C1 segment of cervical spinal cord (tissue), 14 donors: Measurements from ENCODE around the gene ADAD2.
A peak's percentile ranks its signal among the peaks of the same experiment; 100 is the strongest.

ENCODE experiments used
- DNase-seq, 14 donors: peaks; one replicate each; lab custom pipeline; 2025; lab: John Stamatoyannopoulos, UW

The ADAD2 gene

DNA sequence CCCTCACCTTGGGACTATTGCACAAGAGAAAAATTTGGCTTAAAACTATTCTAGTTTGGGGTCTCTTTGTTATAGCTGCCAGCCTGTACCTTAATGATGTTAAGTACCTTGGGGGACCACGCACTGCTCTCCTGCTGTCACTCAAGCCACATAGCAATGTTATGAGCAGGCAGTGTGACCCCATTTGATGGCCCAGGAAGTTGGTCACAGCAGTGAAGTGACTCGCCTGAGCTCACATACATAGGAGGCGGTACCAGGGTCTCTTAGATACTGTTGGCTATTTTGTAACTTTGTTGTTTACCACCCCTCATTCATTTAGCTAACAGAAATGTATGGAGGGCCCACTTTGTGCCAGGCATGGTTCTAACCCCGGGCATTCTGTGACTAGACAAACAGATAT, 32.5 kb downstream of the ADAD2 start:
- no peak for DNase-seq

DNA sequence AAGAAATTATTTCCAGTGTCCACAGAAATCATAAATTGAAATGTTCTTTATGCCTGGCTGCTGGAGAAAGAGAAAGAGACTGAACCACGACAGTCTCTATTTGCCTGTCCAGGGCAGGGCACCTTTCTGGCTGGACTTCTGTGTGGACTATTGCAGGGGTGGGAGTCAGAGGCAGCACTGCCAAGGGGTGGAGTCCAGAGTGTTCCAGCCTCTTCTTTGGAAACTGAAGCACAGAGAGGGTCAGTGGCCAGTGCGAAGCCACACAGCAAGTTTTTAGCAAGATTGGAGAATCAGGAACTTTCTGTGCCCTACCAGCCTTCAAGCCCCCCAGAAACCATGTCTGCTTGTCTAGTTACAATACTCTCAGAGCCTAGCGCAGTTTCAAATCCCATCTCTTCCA, 33.6 kb downstream of the ADAD2 start:
- DNase-seq, result no peak

DNA sequence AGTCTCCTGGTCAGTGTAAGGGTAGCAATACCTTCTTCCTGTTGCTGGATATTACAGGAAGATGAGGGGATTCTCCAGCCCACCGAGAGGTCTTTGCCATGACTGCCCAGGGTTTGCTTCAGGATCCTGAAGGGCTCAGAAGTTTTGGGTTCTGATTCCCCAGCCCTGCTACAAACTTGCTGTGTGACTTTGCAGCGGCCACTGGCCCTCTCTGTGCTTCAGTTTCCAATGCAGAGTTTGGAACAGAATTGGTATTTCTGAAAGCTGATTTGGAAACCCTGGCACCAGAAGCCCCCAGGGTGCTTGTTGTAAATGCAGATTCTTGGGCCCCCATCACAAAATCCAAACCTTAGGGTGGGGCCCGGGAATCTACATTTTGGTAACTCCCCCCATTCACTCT, 34.2 kb downstream of the ADAD2 start:
- DNase-seq, result no peak

DNA sequence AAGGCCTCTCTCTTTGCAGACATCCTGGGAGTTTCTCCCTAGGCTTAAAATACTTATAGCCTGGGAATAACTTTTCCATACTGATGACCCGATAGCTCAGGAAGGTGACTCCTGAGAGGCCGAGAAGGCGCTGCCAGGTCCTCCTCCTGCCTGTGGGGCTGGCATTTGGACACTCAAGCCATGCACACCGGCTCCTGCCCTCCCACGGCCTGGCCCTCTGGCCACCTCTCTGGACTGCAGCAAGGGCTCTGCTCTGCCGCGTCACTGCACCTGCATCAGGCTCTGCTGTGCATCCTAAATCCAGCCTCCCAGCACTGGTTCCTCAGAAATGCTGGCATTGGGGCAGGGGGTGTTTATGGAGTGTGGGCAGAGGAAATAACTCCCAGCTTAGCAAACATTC, 34.6 kb downstream of the ADAD2 start:
- DNase-seq, result no peak

DNA sequence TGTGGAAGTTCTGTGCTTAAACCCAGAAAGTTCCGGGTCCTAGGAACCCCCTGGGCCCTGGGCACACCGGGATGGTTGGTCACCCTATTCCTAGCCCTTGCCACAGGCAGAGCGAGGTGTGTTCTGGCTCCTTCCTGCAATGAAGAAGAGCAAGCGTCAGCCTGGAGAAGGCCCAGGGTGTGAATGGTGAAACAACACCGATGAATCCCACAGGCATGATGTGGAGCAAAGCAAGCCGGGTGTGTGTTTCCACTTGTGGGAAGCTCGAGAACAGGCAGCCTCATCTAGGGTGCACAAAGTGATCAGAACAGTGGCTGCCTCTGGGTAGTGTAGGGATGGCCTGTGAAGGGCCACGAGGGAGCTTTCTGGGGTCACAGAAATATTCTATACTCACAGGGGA, 35.1 kb downstream of the ADAD2 start:
- no peak for DNase-seq

DNA sequence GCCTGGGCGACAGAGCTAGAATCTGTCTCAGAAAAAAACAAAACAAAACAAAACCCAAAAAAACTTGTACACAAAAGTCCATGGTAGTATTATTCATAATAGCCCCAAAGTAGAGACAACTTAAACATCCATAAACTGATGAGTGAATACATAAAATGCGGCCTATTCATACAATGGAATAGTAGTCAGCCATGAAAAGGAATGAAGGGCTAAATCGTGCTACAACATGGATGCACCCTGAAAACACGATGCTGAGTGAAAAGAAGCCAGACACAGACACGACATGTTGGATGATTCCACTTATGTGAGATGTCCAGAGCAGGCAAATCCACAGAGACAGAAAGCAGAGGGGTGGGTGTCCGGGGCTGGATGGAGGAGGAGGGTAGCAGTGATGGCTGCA, 36.6 kb downstream of the ADAD2 start:
- no peak for DNase-seq

DNA sequence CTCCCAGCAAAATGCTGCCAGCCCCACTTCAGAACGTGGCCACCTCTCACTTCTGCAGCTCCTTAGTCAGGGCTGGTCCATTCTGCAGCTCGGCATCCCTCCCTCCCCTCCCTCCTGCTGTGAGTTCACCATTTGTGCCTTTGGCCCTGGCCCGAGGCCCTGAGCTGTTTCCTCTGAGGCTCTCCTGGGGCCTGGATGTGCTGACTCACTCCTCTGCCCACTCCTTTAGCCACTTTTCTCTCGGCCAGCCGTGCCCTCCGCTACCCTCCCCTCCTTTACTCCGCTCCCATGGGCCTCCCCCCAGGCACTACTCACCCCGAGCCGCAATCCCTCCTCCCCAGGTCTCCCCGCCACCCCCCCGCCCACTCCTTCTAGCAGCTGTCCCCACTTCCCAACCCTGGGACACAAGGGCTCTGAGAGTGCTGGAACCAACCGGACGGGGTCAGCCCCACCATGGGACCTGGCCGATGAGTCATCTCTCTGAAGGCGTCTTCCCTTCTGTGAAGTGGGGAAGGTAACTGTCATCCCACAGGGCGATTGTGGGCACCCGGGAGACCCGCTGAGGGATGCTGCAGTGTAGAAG, 37.4 kb downstream of the ADAD2 start:
- peak in 9 of 14 donors; percentile 6 to 84 (median 13) for DNase-seq

DNA sequence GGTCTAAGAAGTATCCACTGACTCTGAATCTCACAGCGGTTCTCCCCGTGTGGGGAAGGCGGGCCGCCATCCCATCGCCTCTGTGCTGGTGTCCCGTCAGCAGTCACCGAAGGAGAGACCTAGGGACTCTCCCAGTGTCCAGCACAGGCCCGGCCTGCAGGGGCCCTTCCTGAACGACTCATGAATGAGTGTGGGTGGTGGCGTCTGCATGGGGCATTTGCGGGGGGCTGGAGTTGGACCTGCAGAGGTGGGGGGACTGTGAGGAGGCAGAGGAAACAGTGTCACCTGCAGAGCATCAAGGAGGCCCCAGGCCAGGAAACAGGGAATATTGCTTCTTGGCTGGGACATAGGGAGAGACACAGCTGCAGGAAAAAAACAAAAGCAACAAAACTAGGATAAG, 38.5 kb downstream of the ADAD2 start:
- no peak for DNase-seq

DNA sequence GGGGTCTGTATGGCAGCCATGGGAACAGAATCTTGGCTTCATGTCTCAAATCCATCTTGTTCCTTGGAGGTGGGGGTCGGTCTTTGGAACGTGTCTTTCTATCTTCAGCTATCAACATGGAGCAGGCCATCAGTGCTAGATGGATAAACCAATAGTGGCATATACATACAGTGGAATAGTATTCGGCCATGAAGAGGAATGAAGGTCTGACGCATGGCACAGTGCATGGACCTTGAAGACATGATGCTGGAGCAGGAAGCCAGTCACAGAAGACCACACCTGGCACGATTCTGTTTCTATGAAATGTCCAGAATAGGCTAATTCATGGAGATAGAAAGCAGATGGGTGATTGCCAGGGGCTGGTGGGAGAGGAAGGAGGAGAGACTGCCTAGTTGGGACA, 41.1 kb downstream of the ADAD2 start:
- no peak for DNase-seq

DNA sequence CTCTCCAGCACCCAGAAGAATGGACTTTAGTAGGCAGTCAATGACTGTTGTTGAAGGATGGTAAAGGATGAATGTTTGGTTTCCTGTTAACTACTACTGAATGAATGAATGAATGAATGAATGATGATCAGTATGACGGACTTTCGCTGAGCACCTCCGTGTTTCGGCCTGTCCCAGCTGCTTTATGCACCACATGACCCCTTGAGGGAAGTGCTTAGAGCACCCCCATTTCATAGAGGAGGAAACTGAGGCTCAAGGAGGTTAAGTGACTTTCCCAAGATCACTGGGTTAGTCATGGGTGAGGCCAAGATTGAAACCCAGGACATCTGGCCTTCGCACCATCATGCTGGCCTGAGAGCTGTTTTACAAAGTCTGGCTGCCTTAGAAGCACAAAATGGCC, 42.0 kb downstream of the ADAD2 start:
- DNase-seq, result no peak

DNA sequence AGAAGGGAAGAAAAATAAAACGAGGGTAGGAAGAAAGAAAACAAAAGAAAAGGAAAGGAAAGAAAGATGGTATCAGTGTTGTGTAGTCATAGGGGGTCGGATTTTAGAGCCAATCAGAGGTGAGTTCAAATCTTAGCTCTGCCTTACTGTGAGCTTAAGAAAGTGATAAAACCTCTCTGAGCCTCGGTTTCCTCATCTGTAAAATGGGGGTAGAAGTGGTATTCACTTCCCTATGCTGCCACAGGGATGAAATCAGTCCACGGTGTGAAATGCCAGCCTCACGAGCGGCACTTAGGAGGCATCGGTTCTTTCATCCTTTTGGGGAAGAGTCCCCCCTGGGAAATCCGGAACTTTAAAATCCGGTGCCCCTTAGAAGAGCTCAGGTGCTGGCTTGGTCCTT, 42.8 kb downstream of the ADAD2 start:
- no peak for DNase-seq

DNA sequence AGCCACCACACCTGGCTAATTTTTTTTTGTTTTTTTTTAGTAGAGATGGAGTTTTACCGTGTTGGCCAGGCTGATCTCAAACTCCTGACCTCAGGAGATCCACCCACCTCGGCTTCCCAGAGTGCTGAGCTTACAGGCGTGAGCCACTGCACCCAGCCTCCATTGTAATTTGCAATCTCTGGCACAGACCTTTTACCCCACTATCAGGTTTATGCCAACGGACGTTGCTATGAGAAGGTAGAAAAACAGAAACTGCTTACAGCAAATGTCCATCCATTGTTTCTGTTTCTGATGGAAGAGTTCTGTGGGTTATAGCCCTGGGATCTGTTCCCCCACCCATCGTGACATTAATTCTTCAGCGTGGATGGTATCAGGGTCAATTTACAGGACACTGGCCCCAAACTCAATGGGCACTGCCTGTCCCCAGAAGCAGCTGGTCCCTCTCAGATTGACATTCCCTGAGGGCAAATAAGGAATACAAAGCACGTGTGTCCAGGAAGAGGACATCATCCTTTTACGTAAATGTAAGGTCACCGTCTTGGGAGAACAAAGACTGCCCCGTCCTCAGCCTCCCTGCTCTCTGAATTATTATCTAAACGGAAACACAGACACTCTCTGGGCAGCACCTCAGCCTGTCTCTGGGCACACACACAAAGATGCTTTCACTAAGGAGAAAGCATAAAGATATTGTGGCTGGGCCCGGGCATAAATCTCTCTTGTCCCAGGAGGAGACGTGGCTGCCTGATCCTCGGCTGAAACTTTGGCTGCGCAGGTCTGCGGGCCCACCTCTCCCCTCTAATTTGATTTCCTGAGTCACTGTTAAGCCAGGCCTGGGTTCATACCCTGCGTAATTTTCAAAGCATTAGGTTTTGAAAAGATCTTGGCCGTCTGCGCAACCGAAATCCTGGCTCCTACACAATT, 43.6 kb downstream of the ADAD2 start:
- peak in 1 of 14 donors; percentile 6 for DNase-seq

DNA sequence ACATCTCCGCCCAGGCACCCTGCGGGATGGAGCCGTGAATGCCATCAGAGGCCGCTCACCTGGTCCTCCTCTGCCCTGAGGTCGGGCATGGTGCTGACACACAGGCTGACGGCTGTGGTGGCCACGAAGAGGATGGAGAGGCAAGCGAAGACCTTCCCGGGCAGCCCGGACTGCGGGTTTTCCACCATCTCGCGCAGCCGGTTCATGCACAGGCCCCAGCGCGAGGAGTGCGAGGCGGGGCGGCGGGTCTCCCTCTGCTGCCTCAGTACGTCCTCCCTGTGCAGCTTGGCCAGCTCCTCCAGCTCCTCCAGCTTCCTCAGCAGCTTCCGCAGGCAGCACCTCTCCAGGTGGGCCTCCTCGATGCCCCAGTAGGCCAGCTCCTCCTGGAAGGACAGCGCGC, 45.7 kb downstream of the ADAD2 start:
- DNase-seq, result no peak

DNA sequence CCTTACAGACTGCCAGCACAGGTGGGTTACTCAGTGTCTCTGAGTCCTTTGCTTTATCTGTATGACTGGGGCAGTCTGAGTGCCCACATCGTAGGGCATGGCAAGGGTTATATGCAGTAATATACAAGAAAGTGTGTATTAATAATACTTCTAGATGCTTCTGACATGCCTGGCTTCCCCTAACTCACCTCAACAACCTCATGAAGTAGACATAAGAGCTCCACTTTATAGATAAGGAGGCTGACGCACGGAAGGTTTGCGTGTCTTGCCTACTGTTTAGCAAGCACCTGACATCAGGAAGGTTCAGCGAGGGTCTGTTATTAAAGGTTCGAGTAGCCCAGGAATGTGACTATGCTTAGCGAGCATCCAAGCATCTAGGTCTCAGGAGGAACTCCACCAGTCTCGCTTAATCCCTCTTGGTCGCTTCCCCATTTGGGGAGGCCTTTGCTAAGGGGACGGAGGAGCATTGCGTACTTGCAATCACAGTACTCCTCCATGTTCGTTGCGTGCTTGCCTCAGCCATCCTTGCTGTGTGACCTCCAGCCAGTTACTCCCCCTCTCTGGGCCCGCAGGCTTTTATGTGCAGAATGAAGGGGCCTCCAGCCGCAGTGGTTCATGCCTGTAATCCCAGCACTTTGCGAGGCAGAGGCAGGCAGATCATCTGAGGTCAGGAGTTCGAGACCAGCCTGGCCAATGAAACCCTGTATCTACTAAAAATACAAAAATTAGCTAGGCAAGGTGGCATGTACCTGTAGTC, 47.2 kb downstream of the ADAD2 start:
- no peak for DNase-seq

DNA sequence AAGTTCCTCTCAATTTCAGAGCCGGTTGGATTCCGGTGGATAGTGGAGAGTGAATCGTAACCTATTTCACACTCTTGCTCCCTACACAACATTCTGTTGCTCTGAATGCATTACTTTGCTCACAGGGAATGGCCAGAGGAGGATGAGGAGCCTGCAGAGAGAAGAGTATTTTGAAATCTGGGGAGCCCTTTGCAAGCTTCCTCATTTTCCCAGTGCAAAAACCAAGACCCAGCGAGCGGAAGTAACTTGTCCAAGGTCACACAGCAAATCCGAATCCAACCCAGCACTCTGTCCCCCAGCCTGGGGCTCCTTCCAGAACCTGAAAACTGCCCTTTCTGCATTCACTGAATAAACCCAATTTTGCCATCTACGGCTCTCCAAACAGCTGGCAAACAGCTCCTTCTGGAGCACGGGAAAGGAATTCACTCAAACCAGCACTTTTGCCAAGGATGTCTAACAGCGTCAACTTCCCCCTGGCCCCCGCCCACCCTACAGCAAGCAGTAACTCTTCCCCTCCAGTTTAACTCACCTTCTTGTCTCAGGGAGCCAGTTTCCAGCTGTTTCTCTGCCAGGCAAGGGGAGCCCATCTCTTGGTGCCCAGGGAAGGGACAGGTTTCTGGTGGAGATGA, 48.3 kb downstream of the ADAD2 start:
- DNase-seq, result peak in 1 of 14 donors; percentile 1

DNA sequence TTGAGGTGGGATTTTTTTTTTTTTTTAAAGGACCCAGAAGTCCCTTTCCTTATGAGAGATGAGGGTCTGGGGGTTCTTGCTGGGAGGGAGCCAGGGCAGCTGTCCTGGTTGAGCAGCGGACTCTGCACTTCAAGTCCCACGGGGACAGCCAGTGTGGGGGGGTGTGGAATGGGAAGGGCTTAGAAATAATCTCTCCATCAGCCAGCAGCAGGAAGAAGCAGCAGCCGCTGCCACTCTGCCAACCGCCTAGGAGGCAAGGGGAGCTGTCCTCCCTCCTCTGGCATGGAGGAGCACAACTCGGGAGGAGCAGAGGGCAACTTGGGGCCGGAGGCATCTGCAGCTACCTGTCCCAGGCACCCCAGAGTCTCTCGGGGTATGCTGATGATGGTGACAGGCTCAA, 49.0 kb downstream of the ADAD2 start, which contains the start of gene KCNG4:
TSS of gene KCNG4 (minus strand) at position 104 of the 400 bp plus-strand sequence. CDS start 2,527 bp downstream, outside the sequence.
- DNase-seq, result no peak

DNA sequence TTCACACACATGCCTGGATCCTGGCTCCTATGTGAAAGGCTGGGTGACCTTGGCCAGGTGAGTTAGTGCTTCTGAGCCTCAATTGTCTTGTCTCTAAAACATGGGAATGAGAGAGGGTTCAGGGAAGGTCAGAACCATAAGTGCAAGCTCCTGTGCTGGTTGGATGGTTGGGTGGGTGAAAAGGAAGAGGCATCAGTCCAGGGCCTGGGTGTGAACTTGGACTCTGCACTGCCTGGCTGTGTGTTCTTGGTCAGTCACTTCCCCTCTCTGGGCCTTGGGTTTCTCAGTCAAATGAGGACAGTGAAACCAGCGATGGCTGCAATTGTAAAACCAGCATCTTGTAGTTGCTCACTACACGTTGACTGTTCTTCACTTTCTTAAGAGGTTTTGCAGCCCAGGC, 49.5 kb downstream of the ADAD2 start:
- no peak for DNase-seq

DNA sequence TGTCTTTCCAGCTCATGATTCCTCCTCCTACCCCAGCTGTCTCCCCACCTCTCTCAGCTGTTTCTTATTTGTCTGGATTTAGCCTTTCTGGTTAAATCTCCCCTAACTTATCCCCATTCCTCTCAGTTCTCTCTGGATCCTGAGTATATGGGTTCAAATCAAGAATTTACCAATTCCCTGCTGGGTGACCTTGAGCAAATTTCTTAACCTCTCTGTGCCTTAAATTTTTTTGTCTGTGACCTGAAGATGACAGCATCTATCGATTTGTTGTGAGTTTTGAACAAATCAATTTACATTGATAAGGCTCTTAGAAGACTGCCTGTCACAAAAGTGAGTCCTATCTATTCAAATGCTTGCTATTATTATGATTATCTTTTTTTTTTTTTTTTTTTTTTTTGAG, 50.8 kb downstream of the ADAD2 start:
- no peak for DNase-seq

DNA sequence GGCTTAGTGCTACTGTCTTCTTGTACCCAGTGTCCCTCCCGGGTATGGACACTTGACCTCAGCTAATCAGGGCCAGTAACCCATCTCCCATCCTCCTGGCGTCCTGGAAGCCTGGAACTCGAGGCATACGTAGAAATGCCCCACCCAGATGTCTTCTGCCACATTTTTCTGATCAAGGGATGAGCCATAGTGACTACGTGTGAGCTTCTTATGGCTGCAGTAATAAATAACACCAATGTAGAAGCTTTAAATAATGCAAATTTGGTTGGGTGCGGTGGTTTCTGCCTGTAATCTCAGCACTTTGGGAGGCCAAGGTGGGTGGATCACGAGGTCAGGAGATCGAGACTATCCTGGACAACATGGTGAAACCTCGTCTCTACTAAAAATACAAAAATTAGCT, 51.9 kb downstream of the ADAD2 start:
- DNase-seq, result no peak

DNA sequence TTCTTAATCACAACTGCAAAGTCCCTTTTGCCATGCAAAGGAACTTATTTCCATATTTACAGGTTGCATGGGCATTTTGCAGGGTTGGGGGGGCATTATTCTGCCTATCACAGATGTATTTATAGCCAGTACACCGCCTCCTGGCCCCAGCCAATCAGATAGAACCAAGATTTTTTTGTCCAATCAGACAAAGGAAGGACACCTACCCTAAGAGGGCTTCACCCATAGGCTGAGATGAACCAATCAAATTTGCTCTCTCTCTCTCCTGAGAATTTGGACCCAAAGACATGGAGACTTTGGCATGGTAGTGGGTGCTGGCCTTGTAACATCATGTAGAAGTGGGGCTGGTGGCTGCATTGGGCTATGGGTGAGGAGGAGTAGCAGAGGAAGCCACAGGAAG, 52.8 kb downstream of the ADAD2 start:
- no peak for DNase-seq

DNA sequence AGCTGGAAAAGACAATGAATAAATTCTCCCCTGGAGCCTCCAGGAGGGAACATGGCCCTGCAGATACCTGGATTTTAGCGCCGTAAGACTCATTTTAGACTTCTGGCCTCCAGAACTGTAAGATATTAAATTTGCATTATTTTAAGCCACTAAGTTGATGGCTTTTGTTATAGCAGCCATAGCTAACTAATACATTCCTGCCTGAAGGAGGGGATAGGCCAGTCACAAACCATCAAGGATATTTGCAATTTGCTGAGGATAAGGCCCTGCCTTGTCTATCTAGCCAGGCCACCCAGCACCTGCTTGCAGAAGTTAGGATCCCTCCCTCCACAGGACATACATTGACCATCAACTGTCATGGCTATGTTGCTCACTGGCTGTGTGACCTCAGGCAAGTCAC, 53.8 kb downstream of the ADAD2 start:
- no peak for DNase-seq
